Smooth muscle cell (in vitro differentiated cells): Measurements from ENCODE around the gene PRPF40B. TPM values are rescaled to one million over a fixed set of nuclear protein-coding genes. Genes with fewer than 3 reads are reported as not detected.

Experiments
- DNase-seq: peaks from one replicate; lab custom pipeline; 2025; ENCODE audit not compliant: unreplicated experiment; lab: John Stamatoyannopoulos, UW
- H2AFZ ChIP-seq: fragments of 200-600 bp; sonication (generic); 2 replicates; pipeline ENCODE4 v1.6.0; 2016; ENCODE audit warnings: antibody characterized with exemption, low read depth, mild to moderate bottlenecking
- H3F3A ChIP-seq: fragments of 200-600 bp; sonication (generic); 2 replicates; pipeline ENCODE4 v1.6.0; 2017; ENCODE audit warnings: antibody characterized with exemption, low read depth
- H3K27ac ChIP-seq: fragments of 200-600 bp; sonication (generic); 2 replicates; pipeline ENCODE4 v1.5.1; 2016; ENCODE audit warnings: low read depth, mild to moderate bottlenecking
- H3K27me3 ChIP-seq: fragments of 200-600 bp; sonication (generic); 2 replicates; pipeline ENCODE4 v1.6.1; 2016; ENCODE audit warnings: low read depth, mild to moderate bottlenecking
- H3K36me3 ChIP-seq: fragments of 200-600 bp; sonication (generic); 2 replicates; pipeline ENCODE4 v1.5.1; 2016; ENCODE audit warnings: low read depth
- H3K4me1 ChIP-seq: fragments of 200-600 bp; sonication (generic); 2 replicates; pipeline ENCODE4 v1.5.1; 2016; ENCODE audit warnings: low read depth
- H3K4me2 ChIP-seq: fragments of 200-600 bp; sonication (generic); 2 replicates; pipeline ENCODE4 v1.6.0; 2016; ENCODE audit warnings: mild to moderate bottlenecking
- H3K4me3 ChIP-seq: fragments of 200-600 bp; sonication (generic); 2 replicates; pipeline ENCODE4 v1.5.1; 2016; ENCODE audit warnings: mild to moderate bottlenecking
- H3K79me2 ChIP-seq: fragments of 200-600 bp; sonication (generic); 2 replicates; pipeline ENCODE4 v1.6.0; 2016; ENCODE audit warnings: low read depth, mild to moderate bottlenecking
- H3K9ac ChIP-seq: fragments of 200-600 bp; sonication (generic); 2 replicates; pipeline ENCODE4 v1.6.0; 2016; ENCODE audit warnings: low read depth
- H3K9me3 ChIP-seq: fragments of 200-600 bp; sonication (generic); replicated peaks from 2 replicates; pipeline ENCODE4 v1.5.1; 2016; ENCODE audit warnings: low read depth
- H4K20me1 ChIP-seq: fragments of 200-600 bp; sonication (generic); 2 replicates; pipeline ENCODE4 v1.6.0; 2016; ENCODE audit warnings: low read depth
- CTCF ChIP-seq: fragments of 200-600 bp; sonication (generic); IDR thresholded peaks from 2 replicates; pipeline ENCODE4 v1.5.1; 2017; ENCODE audit warnings: borderline replicate concordance, mild to moderate bottlenecking, antibody characterized with exemption; ENCODE audit not compliant: insufficient read depth, poor library complexity, severe bottlenecking
- WGBS: methylation state at CpG from one replicate; pipeline ENCODE4 v1.1.7; 2016; ENCODE audit warnings: low lambda C conversion rate; 5-methylcytosine and 5-hydroxymethylcytosine counted together
- polyA plus RNA-seq: library from polyadenylated mRNA; unstranded; fragments of >200 nt; fragmentation: Nextera tagmentation; extraction: Ambion mirVana; gene quantifications from 2 replicates; pipeline ENCODE4 v1.2.1, GENCODE V29; 2016
- total RNA-seq: library from RNA; depleted of rRNA; stranded (reverse); fragments of >200 nt; gene quantifications from 2 replicates; pipeline ENCODE4 v1.2.3, GENCODE V29; 2014

PRPF40B gene
- total and polyA plus RNA-seq, 2 experiments from 2014 or later, result 6.2 to 19.8 TPM

- Histone ChIP-seq H3K4me1 (peaks cover 16% of the 10 kb centered on the region), H3K79me2 (no peaks in the 10 kb centered on the region), H3F3A (no peaks in the 10 kb centered on the region), H3K36me3 (no peaks in the 10 kb centered on the region), H3K27ac (no peak overlapping the region), H3K4me3 (no peak overlapping the region), H3K9ac (no peak overlapping the region), H2AFZ (no peak overlapping the region), H3K9me3 (no peaks in the 10 kb centered on the region), H3K4me2 (no peak overlapping the region), H4K20me1 (peaks cover 21% of the 10 kb centered on the region), H3K27me3 (no peaks in the 10 kb centered on the region)
- peak; percentile 16 for DNase-seq
- TF ChIP-seq CTCF, result peak; percentile 74
- 31% methylated on average over 8 of the region's 8 CpGs for WGBS
These were observed 42.5 kb upstream of the PRPF40B start for GRCh38 chr12:49580572-49581535.

- H3K4me2 ChIP-seq, result no peak overlapping the region
- no peak overlapping the region for H3K4me3 ChIP-seq
- H3K79me2 ChIP-seq, result no peaks in the 10 kb centered on the region
- no peak overlapping the region for H3K27ac ChIP-seq
- H4K20me1 ChIP-seq, result peaks cover 21% of the 10 kb centered on the region
- no peaks in the 10 kb centered on the region for H3K27me3 ChIP-seq
- no peaks in the 10 kb centered on the region for H3K9me3 ChIP-seq
- TF ChIP-seq CTCF, result no peak
- WGBS, result 92% methylated on average over 1 of the region's 1 CpG
- H3K9ac ChIP-seq, result no peak overlapping the region
- H2AFZ ChIP-seq, result no peak overlapping the region
- DNase-seq, result no peak
- H3K4me1 ChIP-seq, result peaks cover 16% of the 10 kb centered on the region
- no peaks in the 10 kb centered on the region for H3F3A ChIP-seq
- H3K36me3 ChIP-seq, result no peaks in the 10 kb centered on the region
These were observed 41.2 kb upstream of the PRPF40B start for GRCh38 chr12:49582201-49582600.

GRCh38 chr12:49582850-49583249 lies 40.5 kb upstream of the PRPF40B start:
- DNase-seq, result no peak
- 92% methylated on average over 4 of the region's 4 CpGs for WGBS

More at GRCh38 chr12:49582850-49583249, 40.5 kb upstream of the PRPF40B start:
- H3K9me3 ChIP-seq, result no peaks in the 10 kb centered on the region
- no peak overlapping the region for H3K9ac ChIP-seq
- TF ChIP-seq CTCF, result no peak
- no peak overlapping the region for H3K4me3 ChIP-seq
- H3K27ac ChIP-seq, result no peak overlapping the region
- H2AFZ ChIP-seq, result no peak overlapping the region
- no peak overlapping the region for H3K4me2 ChIP-seq
- H3K79me2 ChIP-seq, result no peaks in the 10 kb centered on the region
- no peaks in the 10 kb centered on the region for H3F3A ChIP-seq
- peaks cover 16% of the 10 kb centered on the region for H3K4me1 ChIP-seq
- no peaks in the 10 kb centered on the region for H3K27me3 ChIP-seq
- peaks cover 21% of the 10 kb centered on the region for H4K20me1 ChIP-seq
- H3K36me3 ChIP-seq, result no peaks in the 10 kb centered on the region
